Suprapubic skin (tissue), 4 donors: ENCODE data around the gene DDO. TPM values are rescaled to one million over a fixed set of nuclear protein-coding genes. Genes with fewer than 3 reads are reported as not detected.

Source experiments
- DNase-seq, 2 donors: peaks; one replicate each; pipeline ENCODE4 v3.0.0-alpha.2; 2019; ENCODE audit warnings: low spot score in 2 of 2
- H3K27ac ChIP-seq: fragments of 200-600 bp; sonication (generic); one replicate; pipeline ENCODE4 v1.5.1; 2019
- H3K27me3 ChIP-seq: fragments of 200-600 bp; sonication (generic); one replicate; pipeline ENCODE4 v1.5.1; 2019
- H3K36me3 ChIP-seq: fragments of 200-600 bp; sonication (generic); one replicate; pipeline ENCODE4 v1.5.1; 2019
- H3K4me1 ChIP-seq: fragments of 200-600 bp; sonication (generic); one replicate; pipeline ENCODE4 v1.5.1; 2019
- H3K4me3 ChIP-seq: fragments of 200-600 bp; sonication (generic); one replicate; pipeline ENCODE4 v1.5.1; 2019; ENCODE audit warnings: mild to moderate bottlenecking
- H3K9me3 ChIP-seq: fragments of 200-600 bp; sonication (generic); one replicate; pipeline ENCODE4 v1.5.1; 2019
- EP300 ChIP-seq: sonication (generic); formaldehyde crosslinking; IDR thresholded peaks from one replicate; pipeline ENCODE4 v1.6.1; 2017; ENCODE audit warnings: antibody characterized with exemption
- POLR2A ChIP-seq, 2 donors: fragments of 450-650 bp; IDR thresholded peaks; one replicate each; pipeline ENCODE4 v1.6.1; 2017; ENCODE audit warnings: antibody characterized with exemption in 2 of 2, mild to moderate bottlenecking in 2 of 2, moderate library complexity in 2 of 2
- POLR2AphosphoS5 ChIP-seq, 3 donors: sonication (generic); formaldehyde crosslinking; IDR thresholded peaks; one replicate each; pipeline ENCODE4 v1.6.1; 2017; ENCODE audit warnings: antibody characterized with exemption in 3 of 3
- WGBS: methylation state at CpG from one replicate; pipeline ENCODE4 v1.1.5; 2018; 5-methylcytosine and 5-hydroxymethylcytosine counted together
- total RNA-seq, 4 donors: library from RNA; depleted of rRNA; stranded (reverse); fragments of >200 nt; gene quantifications; one replicate each; pipeline ENCODE4 v1.1.0, GENCODE V29; 2016
- TF ChIP-seq, protein P1 (sequence below), 2 donors: fragments of 200-600 bp in 1 of 2; fragments of 450-650 bp in 1 of 2; sonication (generic) in 1 of 2; IDR thresholded peaks; one replicate each; pipeline ENCODE4 v1.5.1; 2016 to 2019; ENCODE audit warnings: antibody characterized with exemption in 2 of 2, mild to moderate bottlenecking in 1 of 2, moderate library complexity in 1 of 2

The DDO gene
- total RNA-seq, 4 donors from 2014 or later, result 0.81 to 1.1 TPM; not detected in 2

DNA sequence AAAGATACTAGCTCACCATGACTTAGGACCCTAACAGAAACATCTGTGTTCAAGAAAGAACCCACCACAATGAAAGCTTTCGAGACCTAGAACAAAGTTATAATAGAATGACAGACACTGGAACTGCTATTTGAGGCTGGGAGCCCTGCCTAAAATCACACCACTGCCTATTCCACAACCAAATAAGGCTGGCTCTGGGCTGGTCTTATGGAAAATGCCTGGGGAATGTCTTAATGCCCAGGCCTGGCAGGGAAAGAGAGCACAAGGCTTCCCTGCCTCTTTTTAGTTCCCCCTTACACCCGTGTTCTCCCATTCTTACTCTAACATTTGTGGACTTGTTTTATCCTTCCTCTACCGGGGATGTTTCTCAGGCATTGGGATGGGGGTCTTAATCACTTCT is 51.6 kb downstream of the DDO start:
- no peak overlapping the region for H3K4me3 ChIP-seq
- H3K9me3 ChIP-seq, result no peaks in the 10 kb centered on the region
- H3K36me3 ChIP-seq, result no peaks in the 10 kb centered on the region
- H3K4me1 ChIP-seq, result peaks cover under 1% of the 10 kb centered on the region
- no peak for DNase-seq
- no peak for TF ChIP-seq EP300
- TF ChIP-seq POLR2A (IDR thresholded peaks at IDR 0.05), result no peak
- TF ChIP-seq, protein P1, sequence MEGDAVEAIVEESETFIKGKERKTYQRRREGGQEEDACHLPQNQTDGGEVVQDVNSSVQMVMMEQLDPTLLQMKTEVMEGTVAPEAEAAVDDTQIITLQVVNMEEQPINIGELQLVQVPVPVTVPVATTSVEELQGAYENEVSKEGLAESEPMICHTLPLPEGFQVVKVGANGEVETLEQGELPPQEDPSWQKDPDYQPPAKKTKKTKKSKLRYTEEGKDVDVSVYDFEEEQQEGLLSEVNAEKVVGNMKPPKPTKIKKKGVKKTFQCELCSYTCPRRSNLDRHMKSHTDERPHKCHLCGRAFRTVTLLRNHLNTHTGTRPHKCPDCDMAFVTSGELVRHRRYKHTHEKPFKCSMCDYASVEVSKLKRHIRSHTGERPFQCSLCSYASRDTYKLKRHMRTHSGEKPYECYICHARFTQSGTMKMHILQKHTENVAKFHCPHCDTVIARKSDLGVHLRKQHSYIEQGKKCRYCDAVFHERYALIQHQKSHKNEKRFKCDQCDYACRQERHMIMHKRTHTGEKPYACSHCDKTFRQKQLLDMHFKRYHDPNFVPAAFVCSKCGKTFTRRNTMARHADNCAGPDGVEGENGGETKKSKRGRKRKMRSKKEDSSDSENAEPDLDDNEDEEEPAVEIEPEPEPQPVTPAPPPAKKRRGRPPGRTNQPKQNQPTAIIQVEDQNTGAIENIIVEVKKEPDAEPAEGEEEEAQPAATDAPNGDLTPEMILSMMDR (IDR thresholded peaks at IDR 0.05), result no peak
- no peak for TF ChIP-seq POLR2AphosphoS5 (IDR thresholded peaks at IDR 0.05)
- no peak overlapping the region for H3K27ac ChIP-seq
- 72% methylated on average over 3 of the region's 3 CpGs for WGBS
- H3K27me3 ChIP-seq, result peaks cover 21% of the 10 kb centered on the region

DNA sequence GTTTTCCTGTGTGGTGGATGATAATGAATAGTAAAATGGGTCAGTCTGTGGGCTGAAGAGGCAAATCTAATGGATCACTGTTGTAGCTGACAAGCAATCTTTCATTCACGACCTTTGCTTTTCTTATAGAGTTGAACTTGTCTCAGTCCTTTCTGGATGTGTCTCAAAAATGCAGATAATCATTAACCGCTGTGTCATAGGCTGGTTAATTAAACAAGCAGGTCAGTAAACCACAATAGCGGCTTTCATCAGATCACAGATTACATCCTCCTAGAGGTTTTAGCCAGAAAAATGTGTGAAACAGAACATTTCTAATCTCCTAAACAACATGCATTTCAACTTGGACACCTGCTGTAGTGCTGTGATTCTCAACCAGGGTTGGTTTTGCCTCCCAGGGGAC is 54.7 kb downstream of the DDO start:
- H3K4me1 ChIP-seq, result peaks cover 19% of the 10 kb centered on the region
- H3K27ac ChIP-seq, result no peak overlapping the region
- whole genome bisulfite sequencing, result 92% methylated on average over 3 of the region's 3 CpGs

GRCh38 chr6:110359556-110359955 is 55.8 kb downstream of the DDO start:
- Histone ChIP-seq H3K27ac (no peak overlapping the region), H3K4me1 (peaks cover 19% of the 10 kb centered on the region), H3K9me3 (no peaks in the 10 kb centered on the region), H3K4me3 (no peak overlapping the region), H3K27me3 (peaks cover 42% of the 10 kb centered on the region), H3K36me3 (no peaks in the 10 kb centered on the region)
- WGBS, result 79% methylated on average over 5 of the region's 5 CpGs
- no peak for DNase-seq
- no peak for TF ChIP-seq POLR2A (IDR thresholded peaks at IDR 0.05)

More for the DNA sequence above, 54.7 kb downstream of the DDO start:
- Histone ChIP-seq H3K4me3 (no peak overlapping the region), H3K9me3 (no peaks in the 10 kb centered on the region), H3K27me3 (peaks cover 42% of the 10 kb centered on the region), H3K36me3 (no peaks in the 10 kb centered on the region)
- no peak for DNase-seq
- TF ChIP-seq, protein P1 (IDR thresholded peaks at IDR 0.05), result no peak
- TF ChIP-seq EP300, result no peak
- no peak for TF ChIP-seq POLR2A (IDR thresholded peaks at IDR 0.05)
- TF ChIP-seq POLR2AphosphoS5 (IDR thresholded peaks at IDR 0.05), result no peak

- H3K27me3 ChIP-seq, result peaks cover 40% of the 10 kb centered on the region
- H3K9me3 ChIP-seq, result no peaks in the 10 kb centered on the region
- H3K36me3 ChIP-seq, result no peaks in the 10 kb centered on the region
- no peak for TF ChIP-seq POLR2AphosphoS5 (IDR thresholded peaks at IDR 0.05)
- TF ChIP-seq, protein P1 (IDR thresholded peaks at IDR 0.05), result no peak
- TF ChIP-seq EP300, result no peak
- TF ChIP-seq POLR2A (IDR thresholded peaks at IDR 0.05), result no peak
- DNase-seq, result no peak
- 32% methylated on average over 13 of the region's 13 CpGs for WGBS
- peak overlapping the region; percentile 62 for H3K4me3 ChIP-seq
- H3K4me1 ChIP-seq, result peaks cover 19% of the 10 kb centered on the region
- peak overlapping the region; percentile 83 for H3K27ac ChIP-seq
Observed at GRCh38 chr6:110358553-110359160, 56.7 kb downstream of the DDO start.

DNA sequence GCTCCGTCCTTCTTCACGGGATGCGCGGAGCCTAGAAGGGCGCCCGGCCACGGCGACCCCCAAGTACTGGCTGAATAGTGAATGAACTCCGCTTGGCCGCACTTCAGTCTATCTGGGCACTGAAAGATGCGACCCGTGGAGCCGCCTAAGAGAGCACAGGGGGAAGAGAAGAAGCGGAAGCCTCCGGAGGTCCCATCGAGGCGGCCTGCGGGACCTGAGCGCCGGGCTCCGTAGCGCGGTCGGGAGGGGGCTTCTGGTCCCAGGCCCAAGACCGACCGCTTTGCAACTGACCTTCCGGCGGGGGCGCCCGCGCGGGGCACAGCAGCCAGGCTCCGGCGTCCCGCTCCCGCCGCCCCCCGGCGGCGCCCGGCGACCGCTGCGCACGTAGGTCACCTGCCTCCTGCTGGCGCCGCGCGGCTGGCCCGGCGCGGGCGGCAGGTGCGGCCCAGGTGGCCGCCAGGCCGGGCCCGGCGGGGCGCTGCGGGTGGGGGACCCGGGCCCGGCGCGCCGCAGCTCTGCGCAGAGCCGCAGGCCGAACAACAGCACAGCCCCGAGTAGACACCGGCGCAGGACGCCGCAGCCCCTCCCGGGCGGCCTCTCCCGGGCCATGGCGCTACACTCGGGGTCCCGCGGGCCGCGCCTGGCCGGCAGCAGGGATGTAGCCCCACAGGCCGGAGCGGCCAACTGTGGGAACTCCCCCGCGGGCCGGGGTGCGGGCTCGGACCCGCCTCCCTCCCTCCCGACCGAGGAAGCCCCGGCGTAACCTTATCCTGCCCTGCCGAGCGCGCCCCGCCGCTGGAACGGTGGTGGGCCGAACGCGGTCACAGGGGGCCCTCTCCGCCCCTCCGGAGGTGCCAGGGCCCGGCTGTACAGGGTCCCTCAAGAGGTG is 57.5 kb downstream of the DDO start, which contains the start of gene METTL24:
Gene METTL24 (minus strand): TSS at position 686 of the 889 bp plus-strand sequence. CDS start 77 bp downstream, at position 609.
- no peaks in the 10 kb centered on the region for H3K36me3 ChIP-seq
- peaks cover 19% of the 10 kb centered on the region for H3K4me1 ChIP-seq
- H3K27ac ChIP-seq, result peak within 1 kb of the TSS; percentile 83
- TF ChIP-seq POLR2AphosphoS5 (IDR thresholded peaks at IDR 0.05) (no peak), POLR2A (IDR thresholded peaks at IDR 0.05) (no peak), EP300 (no peak)
- TF ChIP-seq, protein P1 (IDR thresholded peaks at IDR 0.05), result no peak
- peak within 1 kb of the TSS; percentile 62 for H3K4me3 ChIP-seq
- H3K27me3 ChIP-seq, result peaks cover 40% of the 10 kb centered on the region
- WGBS, result under 1% methylated on average over 16 of the region's 107 CpGs
- no peaks in the 10 kb centered on the region for H3K9me3 ChIP-seq
- no peak for DNase-seq
